Chondrocyte (in vitro differentiated cells): Measurements from ENCODE around the gene SFMBT2. TPM values are rescaled to one million over a fixed set of nuclear protein-coding genes. Genes with fewer than 3 reads are reported as not detected.

Experiments used
- DNase-seq: peaks from one replicate; pipeline ENCODE4 v3.0.0; 2021; ENCODE audit warnings: mixed read lengths, low spot score
- H3K27ac Mint-ChIP-seq: one replicate; pipeline ENCODE4 v1.8.0; 2021; ENCODE audit warnings: mild to moderate bottlenecking, moderate library complexity, mixed read lengths; ENCODE audit not compliant: unreplicated experiment
- H3K27me3 Mint-ChIP-seq: 2 replicates; pipeline ENCODE4 v1.8.0; 2021; ENCODE audit warnings: low read depth, mixed read lengths
- H3K36me3 Mint-ChIP-seq: 2 replicates; pipeline ENCODE4 v1.8.0; 2021; ENCODE audit warnings: low read depth, mixed read lengths
- H3K4me1 Mint-ChIP-seq: 2 replicates; pipeline ENCODE4 v1.8.0; 2021; ENCODE audit warnings: low read depth, mild to moderate bottlenecking, mixed read lengths
- H3K4me3 Mint-ChIP-seq: one replicate; pipeline ENCODE4 v1.8.0; 2021; ENCODE audit warnings: mild to moderate bottlenecking, moderate library complexity, mixed read lengths; ENCODE audit not compliant: unreplicated experiment
- H3K9me3 Mint-ChIP-seq: 2 replicates; pipeline ENCODE4 v1.8.0; 2021; ENCODE audit warnings: low read depth, mixed read lengths
- total RNA-seq: library from RNA; stranded (reverse); gene quantifications from 3 replicates; pipeline ENCODE4 v1.2.1, GENCODE V29; 2021
- TF ChIP-seq, protein P1 (sequence below): fragments of 200-600 bp; sonication (generic); IDR thresholded peaks from 2 replicates; pipeline ENCODE4 v1.5.0; 2021; ENCODE audit warnings: antibody characterized with exemption, mild to moderate bottlenecking, moderate library complexity

SFMBT2 gene
- total RNA-seq, 1 donor from 2014 or later: 1.9 TPM

DNA sequence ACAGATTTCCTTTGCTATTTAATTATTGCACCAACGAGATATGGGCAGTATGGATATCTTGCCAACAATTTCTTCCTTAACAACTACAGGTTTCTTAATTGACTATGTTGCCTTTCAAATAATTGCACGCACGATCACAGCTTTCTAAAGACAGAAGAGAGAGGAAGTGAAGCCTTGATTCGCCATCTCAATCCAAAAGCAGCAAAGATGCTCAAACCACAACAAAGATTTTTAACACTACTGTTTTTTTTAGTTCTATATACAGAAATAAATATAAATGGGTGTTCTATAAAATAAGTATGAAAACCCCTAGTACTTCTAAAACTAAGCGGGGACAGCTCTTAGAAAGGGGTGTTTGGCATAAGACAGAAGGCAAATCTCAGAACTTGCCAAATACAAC lies 251.3 kb downstream of the SFMBT2 start:
- no peak overlapping the region for H3K4me3 Mint-ChIP-seq
- H3K27me3 Mint-ChIP-seq: no peaks in the 10 kb centered on the region
- H3K4me1 Mint-ChIP-seq: no peaks in the 10 kb centered on the region
- no peak for DNase-seq
- peaks cover 4% of the 10 kb centered on the region for H3K36me3 Mint-ChIP-seq
- no peaks in the 10 kb centered on the region for H3K9me3 Mint-ChIP-seq
- no peak overlapping the region for H3K27ac Mint-ChIP-seq
- TF ChIP-seq, protein P1, sequence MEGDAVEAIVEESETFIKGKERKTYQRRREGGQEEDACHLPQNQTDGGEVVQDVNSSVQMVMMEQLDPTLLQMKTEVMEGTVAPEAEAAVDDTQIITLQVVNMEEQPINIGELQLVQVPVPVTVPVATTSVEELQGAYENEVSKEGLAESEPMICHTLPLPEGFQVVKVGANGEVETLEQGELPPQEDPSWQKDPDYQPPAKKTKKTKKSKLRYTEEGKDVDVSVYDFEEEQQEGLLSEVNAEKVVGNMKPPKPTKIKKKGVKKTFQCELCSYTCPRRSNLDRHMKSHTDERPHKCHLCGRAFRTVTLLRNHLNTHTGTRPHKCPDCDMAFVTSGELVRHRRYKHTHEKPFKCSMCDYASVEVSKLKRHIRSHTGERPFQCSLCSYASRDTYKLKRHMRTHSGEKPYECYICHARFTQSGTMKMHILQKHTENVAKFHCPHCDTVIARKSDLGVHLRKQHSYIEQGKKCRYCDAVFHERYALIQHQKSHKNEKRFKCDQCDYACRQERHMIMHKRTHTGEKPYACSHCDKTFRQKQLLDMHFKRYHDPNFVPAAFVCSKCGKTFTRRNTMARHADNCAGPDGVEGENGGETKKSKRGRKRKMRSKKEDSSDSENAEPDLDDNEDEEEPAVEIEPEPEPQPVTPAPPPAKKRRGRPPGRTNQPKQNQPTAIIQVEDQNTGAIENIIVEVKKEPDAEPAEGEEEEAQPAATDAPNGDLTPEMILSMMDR: no peak

DNA sequence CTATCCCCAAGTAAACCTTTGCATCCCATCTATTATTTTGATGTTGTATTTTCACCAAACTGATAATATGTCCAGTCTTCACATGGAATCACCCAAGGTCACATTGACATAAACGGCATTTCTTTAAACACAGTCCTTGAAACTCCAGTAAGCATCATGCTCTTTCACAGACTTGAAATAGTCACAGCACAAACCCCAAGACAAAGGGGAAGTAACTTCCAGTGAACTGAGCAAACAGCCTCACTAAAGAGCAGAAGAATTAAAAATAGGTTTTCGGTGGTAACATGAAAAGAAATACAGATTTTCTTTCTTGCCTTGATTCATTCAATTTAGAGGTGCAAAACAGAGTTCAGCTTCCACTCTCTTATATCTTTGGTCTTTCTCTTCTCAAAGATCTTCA lies 253.7 kb downstream of the SFMBT2 start:
- DNase-seq: no peak
- Mint-ChIP-seq H3K36me3 (peaks cover 4% of the 10 kb centered on the region), H3K27ac (no peak overlapping the region), H3K4me1 (no peaks in the 10 kb centered on the region), H3K27me3 (peaks cover 3% of the 10 kb centered on the region), H3K9me3 (no peaks in the 10 kb centered on the region), H3K4me3 (no peak overlapping the region)
- TF ChIP-seq, protein P1: no peak

DNA sequence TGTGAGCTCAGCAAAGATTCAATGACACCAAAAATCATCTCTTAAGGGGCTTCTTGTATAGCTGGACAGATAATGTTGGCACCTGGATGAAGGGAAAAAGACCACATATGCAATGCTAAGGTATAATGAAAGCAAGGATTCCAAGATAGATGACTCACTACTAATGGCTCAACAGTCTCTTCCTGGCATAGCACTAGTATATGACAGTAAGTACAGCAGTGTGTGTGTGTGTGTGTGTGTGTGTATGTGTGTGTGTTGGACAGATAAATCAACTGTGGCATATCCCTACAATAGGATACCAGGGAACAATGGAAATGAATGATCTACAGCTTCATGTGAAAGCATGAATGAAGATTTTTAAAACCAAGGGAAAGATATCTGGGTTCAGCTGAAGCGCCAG lies 257.1 kb downstream of the SFMBT2 start:
- H3K4me3 Mint-ChIP-seq: no peak overlapping the region
- peaks cover 3% of the 10 kb centered on the region for H3K27me3 Mint-ChIP-seq
- TF ChIP-seq, protein P1: no peak
- H3K4me1 Mint-ChIP-seq: no peaks in the 10 kb centered on the region
- no peaks in the 10 kb centered on the region for H3K9me3 Mint-ChIP-seq
- no peak for DNase-seq
- no peaks in the 10 kb centered on the region for H3K36me3 Mint-ChIP-seq
- no peak overlapping the region for H3K27ac Mint-ChIP-seq

DNA sequence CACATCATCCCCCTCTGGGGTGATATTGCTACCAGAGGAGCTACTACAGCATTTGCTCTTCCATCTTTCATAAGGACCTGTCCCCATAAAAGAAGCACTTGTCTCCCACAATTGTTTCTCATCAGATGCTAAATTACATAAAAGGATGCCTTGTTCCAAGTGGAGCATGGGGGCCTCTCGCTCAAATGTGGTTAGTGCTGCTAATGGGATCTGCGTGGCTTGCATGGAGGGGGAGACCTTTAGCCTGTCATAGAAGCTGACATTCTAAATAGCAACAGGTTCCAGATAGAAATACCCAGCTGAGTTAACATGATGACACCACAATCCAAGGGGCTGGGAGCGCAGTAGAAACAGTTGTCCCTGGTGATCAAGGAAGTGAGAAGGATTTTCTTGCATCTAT lies 257.9 kb downstream of the SFMBT2 start:
- Mint-ChIP-seq H3K4me1 (no peaks in the 10 kb centered on the region), H3K9me3 (no peaks in the 10 kb centered on the region), H3K4me3 (no peak overlapping the region), H3K27ac (no peak overlapping the region), H3K27me3 (peaks cover 6% of the 10 kb centered on the region), H3K36me3 (no peaks in the 10 kb centered on the region)
- no peak for DNase-seq
- TF ChIP-seq, protein P1: no peak

DNA sequence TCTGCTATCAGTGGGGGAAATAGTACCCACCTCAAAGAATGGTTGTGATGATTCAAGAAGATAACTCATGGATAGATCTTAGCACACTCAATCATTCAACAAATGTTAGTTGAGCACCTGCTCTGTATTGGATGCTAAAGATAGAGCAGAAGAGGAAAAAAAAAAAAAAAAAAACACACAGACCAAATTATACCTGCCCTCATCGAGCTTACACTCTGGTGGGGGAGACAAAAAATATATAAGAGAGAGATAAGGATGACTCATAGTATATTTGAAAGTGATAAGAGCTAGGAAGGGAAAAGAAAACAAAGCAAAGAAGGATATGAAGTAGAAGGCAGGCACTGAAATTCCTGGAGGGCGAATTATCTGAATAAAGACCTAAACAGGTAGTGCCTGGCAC lies 258.5 kb downstream of the SFMBT2 start:
- H3K27ac Mint-ChIP-seq: no peak overlapping the region
- peaks cover 6% of the 10 kb centered on the region for H3K27me3 Mint-ChIP-seq
- no peaks in the 10 kb centered on the region for H3K36me3 Mint-ChIP-seq
- no peaks in the 10 kb centered on the region for H3K4me1 Mint-ChIP-seq
- DNase-seq: no peak
- TF ChIP-seq, protein P1: no peak
- H3K4me3 Mint-ChIP-seq: no peak overlapping the region
- no peaks in the 10 kb centered on the region for H3K9me3 Mint-ChIP-seq
